ENCODE data around the gene HTR7. TPM values are rescaled to one million over a fixed set of nuclear protein-coding genes. Genes with fewer than 3 reads are reported as not detected.
A peak's percentile ranks its signal among the peaks of the same experiment; 100 is the strongest.
"Not testable (repeated sequence)": the region's sequence is repeated elsewhere in the genome, so short reads cannot be mapped to it uniquely, and the experiment has no call there.

Gene HTR7
- total RNA-seq, 1 experiment from 2014 or later = 0.26 TPM

GRCh38 chr10:90887555-90887954 is 29.7 kb upstream of the HTR7 start:
- Histone ChIP-seq H3K9me2 (replicated peaks; ENCODE audit: insufficient read depth, low read length) (no peaks in the 10 kb centered on the region), H3K4me2 (ENCODE audit: low read depth, low read length, poor library complexity, severe bottlenecking) (no peak overlapping the region), H3K4me3 (ENCODE audit: low read length) (no peak overlapping the region), H3K27me3 (ENCODE audit: low read length) (no peaks in the 10 kb centered on the region), H3K4me1 (ENCODE audit: low read length) (no peaks in the 10 kb centered on the region), H3K9me3 (ENCODE audit: low read length) (no peaks in the 10 kb centered on the region), H3K79me2 (ENCODE audit: low read length) (no peaks in the 10 kb centered on the region), H3K27ac (ENCODE audit: low read length) (no peak overlapping the region), H2AFZ (ENCODE audit: low read length) (no peak overlapping the region), H4K20me1 (ENCODE audit: insufficient read depth, low read depth, low read length) (no peaks in the 10 kb centered on the region), H3K36me3 (ENCODE audit: insufficient read depth, low read length) (0 out of 2 replicates have a peak, but pooled peaks cover 5% of the 10 kb centered on the region), H3K9ac (ENCODE audit: low read length) (no peak overlapping the region)
- no peak for DNase-seq

- no peaks in the 10 kb centered on the region for H3K9me3 ChIP-seq (ENCODE audit: low read length)
- no peaks in the 10 kb centered on the region for H3K79me2 ChIP-seq (ENCODE audit: low read length)
- no peak overlapping the region for H3K9ac ChIP-seq (ENCODE audit: low read length)
- peaks cover 8% of the 10 kb centered on the region; the same call in 1 of the 2 replicates for H3K36me3 ChIP-seq (ENCODE audit: insufficient read depth, low read length)
- no peak overlapping the region for H3K4me2 ChIP-seq (ENCODE audit: low read depth, low read length, poor library complexity, severe bottlenecking)
- no peak overlapping the region for H3K4me3 ChIP-seq (ENCODE audit: low read length)
- H3K27ac ChIP-seq (ENCODE audit: low read length) = no peak overlapping the region
- no peaks in the 10 kb centered on the region for H3K27me3 ChIP-seq (ENCODE audit: low read length)
- no peaks in the 10 kb centered on the region for H4K20me1 ChIP-seq (ENCODE audit: insufficient read depth, low read depth, low read length)
- H2AFZ ChIP-seq (ENCODE audit: low read length) = no peak overlapping the region
- no peaks in the 10 kb centered on the region for H3K4me1 ChIP-seq (ENCODE audit: low read length)
- no peak for DNase-seq
- no peaks in the 10 kb centered on the region for H3K9me2 ChIP-seq (replicated peaks; ENCODE audit: insufficient read depth, low read length)
These were observed 27.3 kb upstream of the HTR7 start for GRCh38 chr10:90885176-90885575.

- no peaks in the 10 kb centered on the region for H3K9me3 ChIP-seq (ENCODE audit: low read length)
- DNase-seq = no peak
- H3K4me2 ChIP-seq (ENCODE audit: low read depth, low read length, poor library complexity, severe bottlenecking) = no peak overlapping the region
- no peaks in the 10 kb centered on the region for H3K27me3 ChIP-seq (ENCODE audit: low read length)
- no peaks in the 10 kb centered on the region for H3K79me2 ChIP-seq (ENCODE audit: low read length)
- H3K4me3 ChIP-seq (ENCODE audit: low read length) = no peak overlapping the region
- no peaks in the 10 kb centered on the region for H4K20me1 ChIP-seq (ENCODE audit: insufficient read depth, low read depth, low read length)
- no peaks in the 10 kb centered on the region for H3K4me1 ChIP-seq (ENCODE audit: low read length)
- no peaks in the 10 kb centered on the region for H3K9me2 ChIP-seq (replicated peaks; ENCODE audit: insufficient read depth, low read length)
- H3K36me3 ChIP-seq (ENCODE audit: insufficient read depth, low read length) = peaks cover 8% of the 10 kb centered on the region; the same call in 1 of the 2 replicates
- no peak overlapping the region for H2AFZ ChIP-seq (ENCODE audit: low read length)
- H3K9ac ChIP-seq (ENCODE audit: low read length) = no peak overlapping the region
- H3K27ac ChIP-seq (ENCODE audit: low read length) = no peak overlapping the region
These were observed 26.6 kb upstream of the HTR7 start for GRCh38 chr10:90884431-90884830.

GRCh38 chr10:90880059-90880719 is 22.4 kb upstream of the HTR7 start:
- not testable (repeated sequence) for H3K27me3 ChIP-seq (ENCODE audit: low read length); H3K36me3 ChIP-seq (ENCODE audit: insufficient read depth, low read length); H3K9ac ChIP-seq (ENCODE audit: low read length); H3K79me2 ChIP-seq (ENCODE audit: low read length); H3K4me1 ChIP-seq (ENCODE audit: low read length); H4K20me1 ChIP-seq (ENCODE audit: insufficient read depth, low read depth, low read length); H3K4me2 ChIP-seq (ENCODE audit: low read depth, low read length, poor library complexity, severe bottlenecking); H3K9me2 ChIP-seq (replicated peaks; ENCODE audit: insufficient read depth, low read length); H2AFZ ChIP-seq (ENCODE audit: low read length); H3K27ac ChIP-seq (ENCODE audit: low read length); H3K9me3 ChIP-seq (ENCODE audit: low read length); H3K4me3 ChIP-seq (ENCODE audit: low read length)
- peak; percentile 68 for DNase-seq

DNA sequence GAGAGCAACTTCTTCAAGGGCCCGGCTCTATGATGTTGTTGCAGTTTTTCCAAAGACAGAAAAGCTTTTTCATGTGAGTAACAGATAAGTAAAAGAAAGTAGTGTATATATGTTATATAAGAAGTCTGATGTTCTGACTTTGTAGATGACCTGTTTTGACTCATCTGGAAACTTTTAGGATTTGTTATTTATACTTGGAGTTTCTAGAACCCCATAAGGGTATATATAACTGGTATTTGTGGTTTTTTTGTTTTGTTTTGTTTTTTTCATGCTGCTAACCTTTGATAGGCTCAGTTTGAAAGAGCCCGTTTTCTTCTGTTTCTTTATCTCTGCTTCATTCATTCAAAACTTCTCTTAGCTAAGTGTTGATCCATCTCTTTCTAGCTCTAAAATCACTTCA is 21.2 kb upstream of the HTR7 start:
- H3K9ac ChIP-seq (ENCODE audit: low read length) = no peak overlapping the region
- H4K20me1 ChIP-seq (ENCODE audit: insufficient read depth, low read depth, low read length) = no peaks in the 10 kb centered on the region
- H3K4me1 ChIP-seq (ENCODE audit: low read length) = peaks cover 2% of the 10 kb centered on the region; the same call in 1 of the 2 replicates
- no peak overlapping the region for H3K27ac ChIP-seq (ENCODE audit: low read length)
- DNase-seq = no peak
- no peak overlapping the region for H3K4me2 ChIP-seq (ENCODE audit: low read depth, low read length, poor library complexity, severe bottlenecking)
- no peaks in the 10 kb centered on the region for H3K9me2 ChIP-seq (replicated peaks; ENCODE audit: insufficient read depth, low read length)
- H3K9me3 ChIP-seq (ENCODE audit: low read length) = no peaks in the 10 kb centered on the region
- peaks cover 4% of the 10 kb centered on the region; the same call in 1 of the 2 replicates for H3K36me3 ChIP-seq (ENCODE audit: insufficient read depth, low read length)
- peaks cover 14% of the 10 kb centered on the region for H3K79me2 ChIP-seq (ENCODE audit: low read length)
- H3K27me3 ChIP-seq (ENCODE audit: low read length) = no peaks in the 10 kb centered on the region
- no peak overlapping the region for H2AFZ ChIP-seq (ENCODE audit: low read length)
- H3K4me3 ChIP-seq (ENCODE audit: low read length) = no peak overlapping the region

DNA sequence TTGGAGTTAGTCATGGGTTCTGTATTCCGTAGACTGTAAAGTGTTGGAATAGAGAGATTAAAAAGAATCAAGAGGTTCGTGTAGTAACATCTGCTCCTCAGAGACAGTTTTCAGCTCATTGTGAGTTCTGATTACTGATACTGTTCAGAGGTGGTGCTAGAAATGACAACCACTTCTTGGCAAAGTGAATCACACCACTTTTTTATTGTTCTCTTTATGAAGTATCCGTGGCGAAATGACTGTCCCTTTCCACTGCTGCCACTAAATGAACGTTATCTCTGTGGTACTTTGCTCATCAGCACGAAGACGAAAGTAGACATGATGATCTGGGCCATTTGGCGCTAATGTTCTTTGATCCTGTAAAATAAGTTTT is 14.8 kb upstream of the HTR7 start:
- Histone ChIP-seq H3K79me2 (ENCODE audit: low read length) (peaks cover 36% of the 10 kb centered on the region), H2AFZ (ENCODE audit: low read length) (no peak overlapping the region), H3K4me3 (ENCODE audit: low read length) (peak overlapping the region; percentile 91), H3K36me3 (ENCODE audit: insufficient read depth, low read length) (no peaks in the 10 kb centered on the region; the same call in 1 of the 2 replicates), H3K9me2 (replicated peaks; ENCODE audit: insufficient read depth, low read length) (no peaks in the 10 kb centered on the region), H3K4me2 (ENCODE audit: low read depth, low read length, poor library complexity, severe bottlenecking) (peak overlapping the region; percentile 75), H4K20me1 (ENCODE audit: insufficient read depth, low read depth, low read length) (no peaks in the 10 kb centered on the region), H3K9ac (ENCODE audit: low read length) (peak overlapping the region; percentile 87), H3K9me3 (ENCODE audit: low read length) (no peaks in the 10 kb centered on the region), H3K27me3 (ENCODE audit: low read length) (no peaks in the 10 kb centered on the region), H3K27ac (ENCODE audit: low read length) (no peak overlapping the region), H3K4me1 (ENCODE audit: low read length) (peaks cover 24% of the 10 kb centered on the region)
- no peak for DNase-seq

DNA sequence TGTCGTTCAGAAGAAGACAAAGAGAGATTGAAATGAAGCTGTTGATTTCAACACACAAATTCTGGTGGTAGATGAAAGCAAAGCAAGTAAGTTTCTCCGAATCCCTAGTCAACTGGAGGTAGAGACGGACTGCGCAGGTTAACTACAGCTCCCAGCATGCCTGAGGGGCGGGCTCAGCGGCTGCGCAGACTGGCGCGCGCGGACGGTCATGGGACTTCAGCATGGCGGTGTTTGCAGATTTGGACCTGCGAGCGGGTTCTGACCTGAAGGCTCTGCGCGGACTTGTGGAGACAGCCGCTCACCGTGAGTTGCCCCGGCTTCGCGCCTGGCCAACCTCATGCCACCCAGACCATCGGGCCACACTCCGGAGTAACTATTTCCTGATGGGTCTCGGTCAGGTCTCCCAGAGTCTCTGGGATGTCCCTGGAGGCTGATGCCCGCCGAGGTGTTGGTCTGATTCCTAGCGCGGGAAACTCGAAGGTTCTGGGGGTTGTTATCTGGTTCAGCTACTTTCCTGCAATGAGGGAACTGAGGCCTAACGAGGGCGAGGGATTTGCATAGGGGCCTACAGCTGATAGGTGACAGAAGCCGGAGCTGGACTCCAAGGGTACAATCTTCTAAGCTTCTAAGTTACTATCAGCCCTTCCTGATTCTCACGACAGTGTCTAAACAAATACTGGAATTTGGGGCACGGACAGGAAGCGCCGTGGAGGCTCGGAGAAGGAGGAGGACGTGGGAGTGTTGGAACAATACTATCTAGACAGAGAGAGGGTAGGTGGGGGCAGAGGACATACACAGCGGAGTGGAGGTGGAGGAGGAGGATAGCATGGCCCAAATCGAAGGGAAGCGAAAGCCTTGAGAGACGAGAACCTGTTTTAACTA is 14.2 kb upstream of the HTR7 start, which contains the start of gene RPP30:
Gene RPP30 (plus strand): TSS at position 209 of the 882 bp plus-strand sequence. CDS start 13 bp downstream, at position 222.
- DNase-seq = peak; percentile 86
- H3K4me3 ChIP-seq (ENCODE audit: low read length) = peak within 1 kb of the TSS; percentile 91
- no peaks in the 10 kb centered on the region for H3K27me3 ChIP-seq (ENCODE audit: low read length)
- no peaks in the 10 kb centered on the region for H3K9me3 ChIP-seq (ENCODE audit: low read length)
- H4K20me1 ChIP-seq (ENCODE audit: insufficient read depth, low read depth, low read length) = no peaks in the 10 kb centered on the region
- no peak within 1 kb of the TSS for H3K27ac ChIP-seq (ENCODE audit: low read length)
- peak within 1 kb of the TSS; percentile 87 for H3K9ac ChIP-seq (ENCODE audit: low read length)
- no peaks in the 10 kb centered on the region; the same call in 1 of the 2 replicates for H3K36me3 ChIP-seq (ENCODE audit: insufficient read depth, low read length)
- peak within 1 kb of the TSS; percentile 95 for H2AFZ ChIP-seq (ENCODE audit: low read length)
- H3K9me2 ChIP-seq (replicated peaks; ENCODE audit: insufficient read depth, low read length) = no peaks in the 10 kb centered on the region
- H3K4me2 ChIP-seq (ENCODE audit: low read depth, low read length, poor library complexity, severe bottlenecking) = peak within 1 kb of the TSS; percentile 75
- H3K79me2 ChIP-seq (ENCODE audit: low read length) = peaks cover 36% of the 10 kb centered on the region
- peaks cover 24% of the 10 kb centered on the region for H3K4me1 ChIP-seq (ENCODE audit: low read length)

DNA sequence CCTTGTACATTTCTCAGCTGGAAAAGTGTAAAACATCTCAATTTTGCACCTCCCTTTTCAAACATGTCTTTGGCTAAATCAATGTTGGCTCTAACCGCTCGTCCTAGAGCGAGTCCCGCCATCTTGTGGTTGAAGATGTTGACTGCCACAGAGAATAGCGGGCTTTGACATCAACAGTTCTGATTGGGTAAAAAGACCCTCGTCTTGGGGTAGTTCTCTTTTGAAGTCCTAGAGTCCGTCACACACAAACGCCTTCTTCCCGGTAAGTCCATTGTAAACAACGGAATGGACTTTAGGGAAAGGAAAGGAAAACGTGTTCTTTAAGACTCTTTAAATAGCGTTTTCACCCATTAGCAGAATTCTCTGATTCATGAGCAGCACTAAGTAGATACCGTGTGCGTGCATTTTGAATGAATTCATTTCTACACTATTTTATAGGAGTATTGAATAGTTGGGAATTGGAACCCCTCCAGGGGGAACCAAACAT is 13.5 kb upstream of the HTR7 start:
- no peaks in the 10 kb centered on the region for H3K9me3 ChIP-seq (ENCODE audit: low read length)
- peaks cover 24% of the 10 kb centered on the region for H3K4me1 ChIP-seq (ENCODE audit: low read length)
- H3K9ac ChIP-seq (ENCODE audit: low read length) = peak overlapping the region; percentile 87
- peak; percentile 73 for DNase-seq
- H4K20me1 ChIP-seq (ENCODE audit: insufficient read depth, low read depth, low read length) = no peaks in the 10 kb centered on the region
- H3K4me2 ChIP-seq (ENCODE audit: low read depth, low read length, poor library complexity, severe bottlenecking) = peak overlapping the region; percentile 75
- H2AFZ ChIP-seq (ENCODE audit: low read length) = peak overlapping the region; percentile 95
- H3K79me2 ChIP-seq (ENCODE audit: low read length) = peaks cover 36% of the 10 kb centered on the region
- H3K27me3 ChIP-seq (ENCODE audit: low read length) = no peaks in the 10 kb centered on the region
- no peaks in the 10 kb centered on the region for H3K9me2 ChIP-seq (replicated peaks; ENCODE audit: insufficient read depth, low read length)
- H3K4me3 ChIP-seq (ENCODE audit: low read length) = peak overlapping the region; percentile 91
- no peak overlapping the region for H3K27ac ChIP-seq (ENCODE audit: low read length)
- H3K36me3 ChIP-seq (ENCODE audit: insufficient read depth, low read length) = no peaks in the 10 kb centered on the region; the same call in 1 of the 2 replicates
